Measurements from ENCODE around the gene HOXB3. TPM values are rescaled to one million over a fixed set of nuclear protein-coding genes. Genes with fewer than 3 reads are reported as not detected.

Gene HOXB3
- polyA plus RNA-seq, 3 donors = 135 to 254 (median 222) TPM

DNA sequence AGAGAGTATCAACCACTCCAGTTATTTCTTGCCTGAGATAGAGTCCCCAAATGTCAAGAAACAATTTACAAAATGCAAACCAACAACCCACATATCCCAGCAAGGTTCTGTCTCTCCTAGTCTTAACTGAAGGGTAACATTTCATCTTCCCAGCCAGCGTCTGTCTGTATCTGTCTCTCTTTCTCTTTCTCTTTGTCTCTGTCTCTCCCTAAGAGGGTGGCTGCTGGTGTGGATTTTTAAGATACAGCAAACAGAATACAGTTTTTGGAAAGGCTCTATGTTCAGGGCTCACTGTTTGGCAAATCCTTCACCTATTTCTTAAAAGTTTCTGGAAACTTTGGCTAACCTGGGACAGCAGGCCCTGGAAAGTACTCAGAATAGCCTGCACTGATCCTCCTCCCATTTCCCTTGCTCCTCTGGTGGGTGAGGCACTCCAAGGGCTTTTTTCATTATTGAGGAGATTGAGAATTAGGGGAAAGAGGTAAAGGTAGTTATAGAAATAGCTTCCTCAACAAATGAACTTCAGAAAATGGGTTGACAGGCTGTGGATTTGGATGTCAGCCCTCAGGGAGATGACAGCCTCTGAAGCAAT lies 18.1 kb downstream of the HOXB3 start:
- DNase-seq = no peak

DNA sequence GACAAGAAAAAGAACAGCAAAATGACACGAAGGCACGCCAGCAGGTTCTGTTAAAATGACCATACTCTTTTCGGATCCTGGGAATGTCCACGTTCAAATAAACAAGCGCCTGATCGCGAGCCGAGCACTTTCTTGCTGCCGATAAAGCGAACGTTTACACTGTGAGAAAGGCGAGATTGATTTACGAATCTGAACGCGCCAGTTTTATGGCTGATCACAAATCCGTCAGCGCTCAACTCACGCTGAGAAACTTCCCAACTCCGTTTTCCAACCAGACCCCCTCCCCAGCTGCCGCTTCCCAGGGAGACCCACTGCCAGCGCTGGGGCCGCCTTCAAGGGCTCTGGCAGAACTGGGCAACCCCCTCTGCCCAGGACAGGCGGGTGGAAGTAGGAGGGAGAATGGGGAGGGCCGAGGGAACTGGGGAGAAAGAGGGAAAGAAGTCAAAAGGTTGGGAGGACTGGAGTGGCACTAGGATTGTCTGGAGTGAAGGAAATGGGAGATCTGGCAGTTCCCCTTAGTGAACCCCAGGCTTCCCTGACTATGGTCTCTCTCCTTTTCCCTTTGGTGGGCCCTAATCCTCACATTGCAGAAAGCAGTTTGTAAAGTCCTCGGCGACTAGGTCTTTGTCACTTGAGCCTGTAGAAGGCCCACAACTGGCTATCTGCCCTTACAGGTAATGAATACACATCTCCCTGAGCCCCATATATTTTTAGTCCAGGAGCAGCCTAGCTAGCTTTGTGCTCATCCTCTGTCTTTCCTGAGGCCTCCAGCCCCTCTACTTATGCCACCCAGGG lies 18.8 kb downstream of the HOXB3 start:
- DNase-seq = no peak

- DNase-seq = no peak
These were observed 19.6 kb downstream of the HOXB3 start for GRCh38 chr17:48570325-48571023.

GRCh38 chr17:48569674-48570324 lies 20.2 kb downstream of the HOXB3 start:
- DNase-seq = no peak

DNA sequence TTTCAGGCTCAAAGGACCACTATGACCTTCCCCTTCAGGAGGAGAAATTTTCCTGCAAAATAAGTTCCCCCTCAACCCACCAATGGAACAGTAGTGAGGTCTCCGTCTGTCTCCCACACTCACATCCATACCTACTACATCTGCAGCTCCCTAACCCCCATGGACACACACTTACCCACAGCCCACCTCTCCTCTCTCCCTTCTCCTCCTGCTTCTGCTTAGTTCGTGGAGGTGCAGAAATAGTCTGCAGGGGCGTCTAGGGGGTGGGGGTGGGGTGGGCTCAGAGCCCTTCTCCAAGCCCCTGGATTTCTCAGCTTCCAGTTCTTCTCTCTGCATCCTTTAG lies 20.8 kb downstream of the HOXB3 start:
- no peak for DNase-seq

DNA sequence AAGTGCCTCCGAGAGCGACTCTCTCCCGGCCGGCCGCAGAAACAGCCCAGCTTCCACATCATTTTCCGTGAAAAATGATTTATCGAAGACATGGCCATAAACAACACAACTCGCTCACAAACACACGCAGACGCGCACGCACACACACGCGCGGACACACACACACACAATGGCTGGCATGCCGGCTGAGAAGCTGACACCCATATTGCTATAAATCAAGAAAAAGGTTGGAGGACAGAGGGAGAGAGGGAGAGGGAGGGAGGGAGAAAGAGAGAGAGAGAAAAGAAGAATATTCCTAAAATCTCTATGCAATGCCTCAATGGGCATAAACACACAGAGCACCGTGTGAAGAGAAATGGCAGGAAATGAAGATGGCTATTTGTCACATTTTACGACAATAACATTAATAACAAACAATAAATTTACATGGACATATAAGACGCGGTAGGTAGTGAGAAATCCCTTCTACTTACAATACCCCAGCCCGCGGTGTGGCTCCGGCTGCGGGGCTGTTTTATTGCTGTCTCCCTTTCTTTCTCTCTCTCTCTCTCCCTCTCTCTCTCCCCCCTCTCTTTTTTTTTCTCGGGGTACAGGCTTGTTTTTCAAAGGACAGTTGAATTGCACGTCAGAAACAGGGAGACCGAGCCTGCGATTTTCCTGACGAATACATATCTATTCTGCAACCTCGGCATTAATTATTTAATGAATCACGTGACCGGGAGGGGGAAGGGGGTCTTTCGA lies 21.4 kb downstream of the HOXB3 start:
- DNase-seq = no peak

- no peak for DNase-seq
These were observed 22.2 kb downstream of the HOXB3 start for GRCh38 chr17:48567646-48568354.

- no peak for DNase-seq
These were observed 22.8 kb downstream of the HOXB3 start for GRCh38 chr17:48567209-48567608.

GRCh38 chr17:48566717-48567116 lies 23.3 kb downstream of the HOXB3 start:
- DNase-seq = no peak

GRCh38 chr17:48565925-48566710 lies 23.9 kb downstream of the HOXB3 start:
- DNase-seq = no peak

- DNase-seq = no peak
These were observed 25.0 kb downstream of the HOXB3 start for GRCh38 chr17:48565022-48565554.

DNA sequence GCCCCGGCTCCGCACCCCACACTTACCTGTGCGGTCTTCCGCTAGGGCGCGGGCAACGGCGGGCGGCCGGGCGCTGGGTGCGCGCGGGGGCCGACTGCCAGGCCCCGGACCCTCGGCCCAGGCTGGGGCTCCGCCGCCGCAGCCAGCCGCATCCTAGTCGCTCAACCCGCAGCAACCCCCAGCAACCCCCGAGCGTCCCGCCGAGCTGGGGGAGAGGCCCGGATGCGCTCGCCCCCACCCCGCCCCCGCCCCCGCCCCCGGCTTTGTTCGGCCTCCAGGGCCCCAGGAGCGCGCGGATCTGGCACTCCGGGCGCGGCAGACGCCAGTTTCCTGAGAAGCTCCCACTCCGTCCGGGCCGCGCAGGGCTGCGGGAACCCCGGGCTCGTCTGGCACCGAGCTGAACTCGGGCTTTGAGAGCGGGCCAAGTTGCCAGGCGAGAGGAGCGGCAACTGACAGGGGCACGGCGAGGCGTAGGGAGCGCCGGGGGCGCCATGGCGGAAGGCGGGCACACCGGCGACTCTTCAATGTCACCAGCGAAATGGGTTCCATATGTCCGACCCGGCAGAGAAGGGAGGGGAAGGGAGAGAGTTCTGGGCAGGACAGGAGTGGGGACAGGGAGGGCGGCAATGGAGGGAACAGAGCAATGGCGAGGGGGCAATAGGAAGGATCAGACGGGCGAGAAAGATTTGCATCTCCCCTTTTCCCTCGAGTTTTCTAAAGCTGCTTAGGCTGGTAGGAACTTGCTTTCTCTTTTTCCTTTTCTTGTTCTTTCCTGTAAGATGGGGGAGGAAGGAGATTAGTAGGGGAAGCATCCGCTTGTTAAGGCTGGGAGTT lies 25.6 kb downstream of the HOXB3 start:
- no peak for DNase-seq

GRCh38 chr17:48563867-48564187 lies 26.2 kb downstream of the HOXB3 start:
- DNase-seq = no peak

DNA sequence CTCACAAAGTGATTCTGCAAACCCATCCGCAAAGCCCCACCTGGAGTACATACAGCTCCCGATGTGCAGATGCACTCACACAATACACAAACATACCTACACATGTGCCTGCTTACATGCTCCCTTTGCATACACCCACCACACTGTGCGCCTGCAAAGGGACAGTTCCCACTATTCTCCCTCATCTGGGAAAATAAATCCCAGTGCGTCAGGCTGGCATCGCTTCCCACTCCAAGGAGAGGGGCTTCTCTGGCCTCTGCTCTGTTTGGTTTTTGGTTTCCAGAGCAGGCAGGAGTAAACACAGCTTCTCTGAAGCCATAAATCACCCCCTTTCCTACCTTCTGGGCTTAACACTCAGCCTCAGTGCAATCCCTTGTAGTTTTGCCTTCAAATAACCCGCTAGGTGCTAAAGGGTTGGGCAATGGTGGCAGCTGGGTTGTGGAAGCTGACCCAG lies 26.6 kb downstream of the HOXB3 start:
- DNase-seq = no peak

DNA sequence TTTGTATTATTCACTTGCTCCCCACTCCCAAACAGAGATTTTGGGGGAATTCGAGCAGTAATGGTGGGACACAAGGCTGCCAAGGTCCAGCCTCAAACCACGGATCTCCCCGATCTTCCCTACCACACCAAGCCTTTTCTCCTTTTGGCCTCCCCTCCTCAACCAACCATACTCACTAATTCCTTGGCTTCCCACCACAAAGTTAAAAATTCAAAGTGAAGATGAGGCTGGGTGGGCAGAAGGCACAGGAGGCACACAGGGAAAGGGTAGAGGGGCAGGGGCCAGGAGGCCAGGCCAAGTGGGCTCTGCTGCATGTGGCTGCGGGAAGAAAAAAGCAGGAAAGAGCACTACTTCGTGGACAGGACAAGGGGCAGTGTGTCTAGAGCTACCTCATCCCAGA lies 27.1 kb downstream of the HOXB3 start:
- no peak for DNase-seq

- no peak for DNase-seq
These were observed 27.9 kb downstream of the HOXB3 start for GRCh38 chr17:48561884-48562810.

- no peak for DNase-seq
These were observed 29.9 kb downstream of the HOXB3 start for GRCh38 chr17:48559840-48560817.
